Endothelial cell of umbilical vein (primary cell): ENCODE results near the gene RFESD. TPM values are rescaled to one million over a fixed set of nuclear protein-coding genes. Genes with fewer than 3 reads are reported as not detected.

Experiments
- BruUV-seq: library from RNA; stranded (reverse); fragments of 400-500 nt; replicated peaks from 2 replicates; lab custom pipeline; 2021; lab: Mats Ljungman, UMichigan
- CTCF ChIA-PET: fragments of 300-600, 350-600 bp; sonication (Branson Sonifier 250); formaldehyde crosslinking; loops from one replicate; lab custom pipeline; 2021; ENCODE audit warnings: antibody characterized with exemption, inconsistent platforms; lab: Charles Lee
- POLR2A ChIA-PET: fragments of 300-600, 350-600 bp; sonication (Branson Sonifier 250); formaldehyde crosslinking; loops from one replicate; lab custom pipeline; 2021; ENCODE audit warnings: antibody characterized with exemption, inconsistent platforms; lab: Charles Lee
- DNase-seq: peaks from one replicate; pipeline ENCODE4 v3.0.0-alpha.2; 2011; ENCODE audit warnings: low read depth, low spot score
- FAIRE-seq: peaks from 2 replicates; lab custom pipeline; 2011; peaks lifted over from hg19 to GRCh38; lab: Jason Lieb, UNC
- H2AFZ ChIP-seq: 2 replicates; pipeline ENCODE4 v1.6.0; 2012; ENCODE audit warnings: low read depth, low read length, control low read depth, inconsistent platforms
- H3K27ac ChIP-seq: 2 replicates; pipeline ENCODE4 v1.5.1; 2011; ENCODE audit warnings: low read depth, mild to moderate bottlenecking, control low read depth, low read length, moderate library complexity; ENCODE audit not compliant: insufficient read depth
- H3K27me3 ChIP-seq, 2 experiments: 2 replicates each; pipeline versions ENCODE4 v1.6.0 to v1.6.1; 2011; ENCODE audit warnings: low read length in 2 of 2, mixed read lengths in 1 of 2; ENCODE audit not compliant: control insufficient read depth in 2 of 2, insufficient read depth in 2 of 2
- H3K36me3 ChIP-seq, 2 experiments: 2 replicates in 1 of 2; 3 replicates in 1 of 2; pipeline ENCODE4 v1.5.1; 2011; ENCODE audit warnings: low read length in 2 of 2, mild to moderate bottlenecking in 1 of 2, moderate library complexity in 1 of 2; ENCODE audit not compliant: control insufficient read depth in 2 of 2, insufficient read depth in 2 of 2; ENCODE audit errors: extremely low read depth in 1 of 2
- H3K4me1 ChIP-seq: 3 replicates; pipeline ENCODE4 v1.5.1; 2011; ENCODE audit warnings: mild to moderate bottlenecking, low read length; ENCODE audit not compliant: control insufficient read depth, insufficient read depth; ENCODE audit errors: extremely low read depth
- H3K4me2 ChIP-seq: 2 replicates; pipeline ENCODE4 v1.6.1; 2011; ENCODE audit warnings: low read length, control low read depth, mixed read lengths; ENCODE audit not compliant: insufficient read depth
- H3K4me3 ChIP-seq, 3 experiments: fragments of 200-600 bp in 1 of 3; sonication (generic), shearing (Covaris generic) in 1 of 3; replicated peaks in 1 of 3; 2 replicates each; pipeline ENCODE4 v1.5.1; 2011 to 2016; ENCODE audit warnings: control low read depth in 3 of 3, low read length in 3 of 3, mild to moderate bottlenecking in 2 of 3, inconsistent platforms in 1 of 3, low read depth in 1 of 3, moderate library complexity in 1 of 3; ENCODE audit not compliant: insufficient read depth in 1 of 3
- H3K79me2 ChIP-seq: 2 replicates; pipeline ENCODE4 v1.6.0; 2012; ENCODE audit warnings: low read length, inconsistent platforms; ENCODE audit not compliant: control insufficient read depth, insufficient read depth
- H3K9ac ChIP-seq: replicated peaks from 2 replicates; pipeline ENCODE3; 2011; ENCODE audit warnings: low read length, control low read depth; ENCODE audit not compliant: insufficient read depth; ENCODE audit errors: extremely low read depth
- H3K9me1 ChIP-seq: replicated peaks from 3 replicates; pipeline ENCODE4 v1.6.0; 2011; ENCODE audit warnings: mild to moderate bottlenecking, low read length; ENCODE audit not compliant: control insufficient read depth, insufficient read depth; ENCODE audit errors: extremely low read depth
- H3K9me3 ChIP-seq: replicated peaks from 2 replicates; pipeline ENCODE4 v1.5.1; 2012; ENCODE audit warnings: low read length, inconsistent platforms; ENCODE audit not compliant: control insufficient read depth, insufficient read depth
- H4K20me1 ChIP-seq: replicated peaks from 2 replicates; pipeline ENCODE3; 2011; ENCODE audit warnings: mild to moderate bottlenecking, low read length; ENCODE audit not compliant: control insufficient read depth, insufficient read depth; ENCODE audit errors: extremely low read depth
- EZH2 ChIP-seq: IDR thresholded peaks from 2 replicates; pipeline ENCODE4 v1.6.1; 2012; ENCODE audit warnings: borderline replicate concordance, low read depth, mild to moderate bottlenecking, moderate library complexity, low read length, inconsistent platforms; ENCODE audit not compliant: severe bottlenecking
- FOS ChIP-seq: IDR thresholded peaks from 2 replicates; pipeline ENCODE4 v1.6.1; 2011; ENCODE audit warnings: mild to moderate bottlenecking, low read length, moderate library complexity, borderline replicate concordance; ENCODE audit not compliant: insufficient read depth
- GATA2 ChIP-seq: IDR thresholded peaks from 2 replicates; pipeline ENCODE4 v1.7.0; 2011; ENCODE audit warnings: low read depth, mild to moderate bottlenecking, moderate library complexity, mixed read lengths, low read length; ENCODE audit not compliant: insufficient read length, insufficient read depth
- JUN ChIP-seq: IDR thresholded peaks from 2 replicates; pipeline ENCODE4 v1.6.1; 2011; ENCODE audit warnings: borderline replicate concordance, low read depth; ENCODE audit not compliant: insufficient read length, insufficient read depth
- MYC ChIP-seq: IDR thresholded peaks from one replicate; pipeline ENCODE4 v1.6.1; 2011; ENCODE audit warnings: mild to moderate bottlenecking, low read depth, low read length
- POLR2A ChIP-seq: IDR thresholded peaks from 2 replicates; pipeline ENCODE4 v1.6.1; 2012; ENCODE audit warnings: low read depth, mild to moderate bottlenecking, control low read depth, low read length
- POLR2AphosphoS5 ChIP-seq: IDR thresholded peaks from 2 replicates; pipeline ENCODE4 v1.6.1; 2012; ENCODE audit warnings: low read depth, mild to moderate bottlenecking, control low read depth, low read length, moderate library complexity; ENCODE audit not compliant: insufficient read depth
- dilution Hi-C: fragments of 300-500 bp; cut with MboI; formaldehyde crosslinking; loops from one replicate; pipeline ENCODE4 v1.15.0; 2019; ENCODE audit warnings: low sequenced_read_pairs; ENCODE audit not compliant: extremely low pct_ligation_motif_present
- intact Hi-C: fragments of 100-400 bp; cut with micrococcal nuclease; formaldehyde crosslinking; loops from one replicate; pipeline ENCODE4 v1.10.0; 2022
- polyA plus RNA-seq, 4 experiments: library from polyadenylated mRNA; depleted of rRNA in 3 of 4; stranded (reverse) in 3 of 4; unstranded in 1 of 4; fragments of >200 nt; gene quantifications; 2 replicates each; pipeline versions ENCODE4 v1.2.1 to v1.2.3, GENCODE V29; 2011 to 2012; ENCODE audit warnings: missing spikeins in 1 of 4
- total RNA-seq: library from RNA; stranded (reverse); gene quantifications from 2 replicates; pipeline ENCODE4 v1.2.3, GENCODE V29; 2021
- TF ChIP-seq, protein P1 (sequence below): IDR thresholded peaks from 2 replicates; pipeline ENCODE4 v1.6.1; 2011; ENCODE audit not compliant: insufficient read depth, insufficient read length
- TF ChIP-seq, protein P2 (sequence below), 2 donors: IDR thresholded peaks; 1 replicate in 1 of 2; 2 replicates in 1 of 2; pipeline ENCODE4 v1.5.1; 2011; ENCODE audit warnings: low read length in 2 of 2, mild to moderate bottlenecking in 2 of 2, moderate library complexity in 2 of 2, control low read depth in 1 of 2, inconsistent platforms in 1 of 2, low read depth in 1 of 2; ENCODE audit not compliant: insufficient read depth in 1 of 2; ENCODE audit errors: extremely low read depth in 1 of 2

RFESD gene
- total and polyA plus RNA-seq, 2 donors (not counting 3 experiments of a cell fraction or from before 2014, with no cell fraction given) = 0.88 to 2.0 TPM

DNA sequence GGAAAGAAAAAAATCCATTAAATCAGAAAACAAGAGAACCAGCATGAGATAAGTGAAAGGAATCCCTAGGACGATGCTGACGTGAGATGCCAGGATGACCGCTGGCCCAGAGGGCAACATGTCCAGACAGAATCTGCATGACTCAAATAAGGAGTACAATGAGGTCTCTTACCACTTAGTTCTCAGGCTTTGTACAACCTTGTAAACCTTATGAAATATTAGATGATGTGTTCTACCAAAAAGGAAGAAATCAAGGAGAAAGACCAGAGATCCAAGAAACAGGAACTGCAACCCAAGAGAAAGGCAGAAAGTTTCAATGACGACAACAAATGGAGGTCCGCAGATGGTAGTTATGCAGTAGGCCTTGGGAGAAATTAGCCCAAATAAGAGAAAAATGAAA, 29.5 kb upstream of the RFESD start:
- no peak for FAIRE-seq
- intact Hi-C loops (no loop called here), dilution Hi-C loops (no loop called here)
- H3K27me3 ChIP-seq = no peaks in the 10 kb centered on the region
- CTCF ChIA-PET = no interaction called here
- no peak for TF ChIP-seq GATA2
- no peak for TF ChIP-seq POLR2AphosphoS5
- TF ChIP-seq POLR2A = no peak
- TF ChIP-seq JUN = no peak
- no peak for TF ChIP-seq EZH2
- TF ChIP-seq, protein P1, sequence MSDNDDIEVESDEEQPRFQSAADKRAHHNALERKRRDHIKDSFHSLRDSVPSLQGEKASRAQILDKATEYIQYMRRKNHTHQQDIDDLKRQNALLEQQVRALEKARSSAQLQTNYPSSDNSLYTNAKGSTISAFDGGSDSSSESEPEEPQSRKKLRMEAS = no peak
- TF ChIP-seq, protein P2, sequence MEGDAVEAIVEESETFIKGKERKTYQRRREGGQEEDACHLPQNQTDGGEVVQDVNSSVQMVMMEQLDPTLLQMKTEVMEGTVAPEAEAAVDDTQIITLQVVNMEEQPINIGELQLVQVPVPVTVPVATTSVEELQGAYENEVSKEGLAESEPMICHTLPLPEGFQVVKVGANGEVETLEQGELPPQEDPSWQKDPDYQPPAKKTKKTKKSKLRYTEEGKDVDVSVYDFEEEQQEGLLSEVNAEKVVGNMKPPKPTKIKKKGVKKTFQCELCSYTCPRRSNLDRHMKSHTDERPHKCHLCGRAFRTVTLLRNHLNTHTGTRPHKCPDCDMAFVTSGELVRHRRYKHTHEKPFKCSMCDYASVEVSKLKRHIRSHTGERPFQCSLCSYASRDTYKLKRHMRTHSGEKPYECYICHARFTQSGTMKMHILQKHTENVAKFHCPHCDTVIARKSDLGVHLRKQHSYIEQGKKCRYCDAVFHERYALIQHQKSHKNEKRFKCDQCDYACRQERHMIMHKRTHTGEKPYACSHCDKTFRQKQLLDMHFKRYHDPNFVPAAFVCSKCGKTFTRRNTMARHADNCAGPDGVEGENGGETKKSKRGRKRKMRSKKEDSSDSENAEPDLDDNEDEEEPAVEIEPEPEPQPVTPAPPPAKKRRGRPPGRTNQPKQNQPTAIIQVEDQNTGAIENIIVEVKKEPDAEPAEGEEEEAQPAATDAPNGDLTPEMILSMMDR (IDR thresholded peaks at IDR 0.05; ENCODE audit: extremely low read depth in 1 of 2, insufficient read depth in 1 of 2, low read depth in 1 of 2, low read length in 2 of 2) = no peak
- TF ChIP-seq MYC = no peak
- no peak for TF ChIP-seq FOS
- H4K20me1 ChIP-seq = no peaks in the 10 kb centered on the region
- no peaks in the 10 kb centered on the region for H3K9me3 ChIP-seq
- H3K4me3 ChIP-seq = no peak overlapping the region
- no peaks in the 10 kb centered on the region for H3K36me3 ChIP-seq
- H3K9ac ChIP-seq = no peak overlapping the region
- H3K4me2 ChIP-seq = no peak overlapping the region
- POLR2A ChIA-PET = no interaction called here
- DNase-seq = peak; percentile 6
- BruUV-seq = no TSS peak
- H3K79me2 ChIP-seq = no peaks in the 10 kb centered on the region
- H2AFZ ChIP-seq = peak overlapping the region; percentile 56
- H3K9me1 ChIP-seq = no peaks in the 10 kb centered on the region
- H3K27ac ChIP-seq = peak overlapping the region; percentile 12
- H3K4me1 ChIP-seq = peaks cover 23% of the 10 kb centered on the region
